HCT116 (cell line): Measurements from ENCODE around the gene SRGAP3. TPM values are rescaled to one million over a fixed set of nuclear protein-coding genes. Genes with fewer than 3 reads are reported as not detected.

Experiments
- ATAC-seq: fragments of 200-7000 bp; cut with Tn5 transposase; 2 replicates; pipeline ENCODE4 v1.9.1; 2020; ENCODE audit warnings: mild to moderate bottlenecking, moderate library complexity
- BruUV-seq: library from RNA; stranded (reverse); fragments of 400-500 nt; replicated peaks from 2 replicates; lab custom pipeline; 2021; lab: Mats Ljungman, UMichigan
- CTCF ChIA-PET: fragments of 300-600 bp; sonication (Branson Sonifier 250); formaldehyde crosslinking; loops from one replicate; lab custom pipeline; 2021; ENCODE audit warnings: antibody characterized with exemption; lab: Charles Lee
- POLR2A ChIA-PET: fragments of 300-600, 350-600 bp; sonication (Branson Sonifier 250); formaldehyde crosslinking; loops from one replicate; lab custom pipeline; 2021; ENCODE audit warnings: antibody characterized with exemption; lab: Charles Lee
- RAD21 ChIA-PET, 2 experiments: fragments of 300-600 bp; sonication (Branson Sonifier 250); formaldehyde crosslinking; loops; one replicate each; lab custom pipeline; 2023; ENCODE audit warnings: low total read pairs in 2 of 2; ENCODE audit not compliant: uncharacterized antibody in 2 of 2, unreplicated experiment in 2 of 2, low non-redundant PET in 1 of 2; lab: Charles Lee
- DNase-seq: peaks from one replicate; pipeline ENCODE4 v3.0.0-alpha.2; 2010; ENCODE audit warnings: low read depth, low spot score
- H2AFZ ChIP-seq: fragments of 200-600 bp; shearing (Covaris generic), sonication (generic); 2 replicates; pipeline ENCODE4 v1.6.1; 2017; ENCODE audit warnings: low read depth, mixed run types, mixed read lengths, antibody characterized with exemption, low read length; ENCODE audit not compliant: poor library complexity, severe bottlenecking
- H3K27ac ChIP-seq: 2 replicates; pipeline ENCODE4 v1.5.1; 2012; ENCODE audit warnings: low read depth, low read length
- H3K27me3 ChIP-seq: fragments of 200-600 bp; sonication (generic); 2 replicates; pipeline ENCODE4 v1.6.1; 2016; ENCODE audit warnings: mixed run types, low read length, mixed read lengths; ENCODE audit not compliant: insufficient read depth
- H3K36me3 ChIP-seq, 2 experiments: fragments of 200-500 bp in 1 of 2; fragments of 200-600 bp in 1 of 2; sonication (Bioruptor generic) in 1 of 2; sonication (generic) in 1 of 2; 2 replicates each; pipeline versions ENCODE4 v1.5.1 to v1.6.1; 2014 to 2016; ENCODE audit warnings: low read length in 2 of 2, inconsistent platforms in 1 of 2, mixed read lengths in 1 of 2, mixed run types in 1 of 2; ENCODE audit not compliant: insufficient read depth in 2 of 2, control insufficient read depth in 1 of 2
- H3K4me1 ChIP-seq, 2 experiments: fragments of 200-600 bp in 1 of 2; sonication (generic) in 1 of 2; 2 replicates each; pipeline versions ENCODE4 v1.5.1 to v1.6.1; 2012 to 2017; ENCODE audit warnings: low read length in 2 of 2, inconsistent platforms in 1 of 2, mild to moderate bottlenecking in 1 of 2, mixed read lengths in 1 of 2, mixed run types in 1 of 2, moderate library complexity in 1 of 2; ENCODE audit not compliant: insufficient read depth in 2 of 2, control insufficient read depth in 1 of 2
- H3K4me2 ChIP-seq: fragments of 200-600 bp; sonication (generic); 2 replicates; pipeline ENCODE4 v1.6.1; 2017; ENCODE audit warnings: mixed run types, low read length, mixed read lengths
- H3K4me3 ChIP-seq, 2 experiments: fragments of 200-600 bp in 1 of 2; sonication (generic) in 1 of 2; replicated peaks in 1 of 2; 2 replicates each; pipeline ENCODE4 v1.5.1; 2011 to 2016; ENCODE audit warnings: low read length in 2 of 2, control low read depth in 1 of 2, low read depth in 1 of 2, mild to moderate bottlenecking in 1 of 2, mixed read lengths in 1 of 2, mixed run types in 1 of 2
- H3K79me2 ChIP-seq: fragments of 200-600 bp; sonication (generic); 2 replicates; pipeline ENCODE4 v1.6.1; 2017; ENCODE audit warnings: mild to moderate bottlenecking, mixed run types, low read length, moderate library complexity, mixed read lengths; ENCODE audit not compliant: insufficient read depth
- H3K9ac ChIP-seq: fragments of 200-600 bp; sonication (generic); 2 replicates; pipeline ENCODE4 v1.6.1; 2016; ENCODE audit warnings: low read length, mixed read lengths
- H3K9me2 ChIP-seq: fragments of 200-600 bp; sonication (generic), shearing (Covaris generic); 2 replicates; pipeline ENCODE4 v1.6.1; 2017; ENCODE audit warnings: mixed run types, mild to moderate bottlenecking, moderate library complexity; ENCODE audit not compliant: insufficient read depth
- H3K9me3 ChIP-seq, 2 experiments: fragments of 200-500 bp in 1 of 2; fragments of 200-600 bp in 1 of 2; sonication (Bioruptor generic) in 1 of 2; sonication (generic) in 1 of 2; 2 replicates each; pipeline ENCODE4 v1.6.1; 2014 to 2017; ENCODE audit warnings: low read length in 2 of 2, mixed read lengths in 2 of 2, inconsistent platforms in 1 of 2, low read depth in 1 of 2, mild to moderate bottlenecking in 1 of 2, mixed run types in 1 of 2, moderate library complexity in 1 of 2; ENCODE audit not compliant: control insufficient read depth in 1 of 2, insufficient read depth in 1 of 2
- H4K20me1 ChIP-seq: fragments of 200-600 bp; sonication (generic), shearing (Covaris generic); 2 replicates; pipeline ENCODE4 v1.6.1; 2017; ENCODE audit warnings: mixed run types, mild to moderate bottlenecking, moderate library complexity; ENCODE audit not compliant: insufficient read depth
- CEBPB ChIP-seq: IDR thresholded peaks from 2 replicates; pipeline ENCODE4 v1.6.1; 2012; ENCODE audit warnings: low read depth
- EZH2phosphoT487 ChIP-seq: fragments of 200-600 bp; IDR thresholded peaks from 2 replicates; pipeline ENCODE4 v1.6.1; 2018; ENCODE audit warnings: antibody characterized with exemption, borderline replicate concordance
- intact Hi-C: fragments of 100-400 bp; cut with micrococcal nuclease; formaldehyde crosslinking; loops from 2 replicates; pipeline ENCODE4 v1.10.0; 2022
- total RNA-seq: library from RNA; stranded (reverse); gene quantifications from one replicate; pipeline ENCODE4 v1.2.1, GENCODE V29; 2021; ENCODE audit not compliant: unreplicated experiment
- TF ChIP-seq, protein P1 (sequence below): IDR thresholded peaks from 2 replicates; pipeline ENCODE4 v1.6.1; 2012; ENCODE audit warnings: low read depth
- TF ChIP-seq, protein P2 (sequence below): IDR thresholded peaks from 2 replicates; pipeline ENCODE4 v1.6.1; 2011; ENCODE audit warnings: mild to moderate bottlenecking, low read length, moderate library complexity; ENCODE audit not compliant: insufficient replicate concordance; ENCODE audit errors: extremely low read depth
- TF ChIP-seq, protein P3 (sequence below): IDR thresholded peaks from 2 replicates; pipeline ENCODE4 v1.6.1; 2012

The SRGAP3 gene
- total RNA-seq, 1 experiment from 2014 or later = 8.3 TPM

DNA sequence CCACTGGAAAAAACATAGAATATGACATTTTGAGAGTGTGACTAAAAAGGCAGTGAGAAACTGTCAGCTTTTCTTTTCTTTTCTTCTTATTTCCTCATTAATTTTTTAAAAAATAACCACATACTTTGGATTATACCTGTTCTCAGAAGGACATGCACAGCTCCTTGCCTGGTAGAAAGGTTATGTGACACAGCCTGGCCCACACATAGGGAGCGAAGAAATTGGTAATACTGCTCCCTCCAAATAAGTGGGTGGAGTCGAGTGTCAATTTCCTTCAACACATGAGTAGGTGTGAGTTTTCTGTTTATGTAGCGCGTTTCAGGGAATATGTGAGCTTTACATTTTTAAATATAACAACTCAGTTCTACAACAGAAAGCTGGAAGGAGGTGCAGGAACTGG lies 257.2 kb downstream of the SRGAP3 start (continued):
- TF ChIP-seq, protein P1, sequence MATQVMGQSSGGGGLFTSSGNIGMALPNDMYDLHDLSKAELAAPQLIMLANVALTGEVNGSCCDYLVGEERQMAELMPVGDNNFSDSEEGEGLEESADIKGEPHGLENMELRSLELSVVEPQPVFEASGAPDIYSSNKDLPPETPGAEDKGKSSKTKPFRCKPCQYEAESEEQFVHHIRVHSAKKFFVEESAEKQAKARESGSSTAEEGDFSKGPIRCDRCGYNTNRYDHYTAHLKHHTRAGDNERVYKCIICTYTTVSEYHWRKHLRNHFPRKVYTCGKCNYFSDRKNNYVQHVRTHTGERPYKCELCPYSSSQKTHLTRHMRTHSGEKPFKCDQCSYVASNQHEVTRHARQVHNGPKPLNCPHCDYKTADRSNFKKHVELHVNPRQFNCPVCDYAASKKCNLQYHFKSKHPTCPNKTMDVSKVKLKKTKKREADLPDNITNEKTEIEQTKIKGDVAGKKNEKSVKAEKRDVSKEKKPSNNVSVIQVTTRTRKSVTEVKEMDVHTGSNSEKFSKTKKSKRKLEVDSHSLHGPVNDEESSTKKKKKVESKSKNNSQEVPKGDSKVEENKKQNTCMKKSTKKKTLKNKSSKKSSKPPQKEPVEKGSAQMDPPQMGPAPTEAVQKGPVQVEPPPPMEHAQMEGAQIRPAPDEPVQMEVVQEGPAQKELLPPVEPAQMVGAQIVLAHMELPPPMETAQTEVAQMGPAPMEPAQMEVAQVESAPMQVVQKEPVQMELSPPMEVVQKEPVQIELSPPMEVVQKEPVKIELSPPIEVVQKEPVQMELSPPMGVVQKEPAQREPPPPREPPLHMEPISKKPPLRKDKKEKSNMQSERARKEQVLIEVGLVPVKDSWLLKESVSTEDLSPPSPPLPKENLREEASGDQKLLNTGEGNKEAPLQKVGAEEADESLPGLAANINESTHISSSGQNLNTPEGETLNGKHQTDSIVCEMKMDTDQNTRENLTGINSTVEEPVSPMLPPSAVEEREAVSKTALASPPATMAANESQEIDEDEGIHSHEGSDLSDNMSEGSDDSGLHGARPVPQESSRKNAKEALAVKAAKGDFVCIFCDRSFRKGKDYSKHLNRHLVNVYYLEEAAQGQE = no peak

DNA sequence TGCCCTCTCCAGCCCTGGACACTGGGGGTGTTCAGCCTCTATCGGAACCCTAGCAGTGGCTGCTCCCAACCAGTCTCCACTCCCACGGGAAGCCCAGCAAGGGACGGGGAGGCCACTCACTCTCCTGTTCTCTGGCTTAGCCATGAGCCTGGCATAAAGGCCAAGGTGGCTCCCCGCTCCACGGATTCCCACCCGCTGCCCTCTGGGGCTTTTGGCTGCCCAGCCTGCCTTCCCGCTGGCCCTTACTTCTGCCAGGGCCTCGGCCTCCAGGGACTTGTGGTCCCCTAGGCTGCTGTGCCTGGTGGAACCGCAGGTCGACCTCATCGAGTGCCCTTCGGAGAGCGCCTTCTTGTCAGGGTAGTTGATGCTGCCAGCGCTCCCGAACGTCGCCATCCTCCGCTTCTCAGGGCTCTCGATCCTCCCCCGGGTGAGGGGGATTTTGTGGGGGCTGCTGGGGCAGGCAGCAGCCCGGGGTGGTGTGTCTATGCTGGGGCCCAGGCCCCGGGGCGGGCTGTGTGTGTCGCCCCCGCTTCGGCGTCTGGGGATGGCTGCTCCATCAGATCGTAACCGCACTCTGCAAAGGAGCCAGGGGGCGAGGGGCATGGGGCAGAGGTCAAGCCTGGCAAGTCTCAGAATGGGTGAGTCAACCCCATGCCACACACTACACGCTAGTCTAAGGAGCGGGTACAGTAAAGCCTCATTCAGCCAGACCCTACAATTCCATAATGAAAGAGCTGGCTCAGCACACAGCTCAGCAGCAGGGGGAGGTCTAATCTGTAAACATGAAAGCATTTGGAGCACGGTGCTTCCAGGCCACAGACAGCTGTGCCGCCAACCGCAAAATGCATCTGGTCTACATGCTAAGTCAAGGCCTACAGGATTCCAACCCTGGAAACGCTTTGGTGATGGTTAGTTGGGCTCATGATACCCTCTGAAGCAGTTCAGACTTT lies 258.9 kb downstream of the SRGAP3 start:
- POLR2A ChIA-PET = no interaction called here
- Histone ChIP-seq H3K79me2 (no peaks in the 10 kb centered on the region), H3K9me2 (no peaks in the 10 kb centered on the region), H4K20me1 (no peaks in the 10 kb centered on the region), H3K4me3 (no peak overlapping the region), H3K27ac (no peak overlapping the region), H3K27me3 (no peaks in the 10 kb centered on the region), H3K9me3 (0 out of 4 replicates have a peak, but pooled peaks cover 0 to 3% of the 10 kb centered on the region in 2 experiments), H2AFZ (no peak overlapping the region), H3K9ac (no peak overlapping the region), H3K4me2 (no peak overlapping the region), H3K4me1 (no peaks in the 10 kb centered on the region), H3K36me3 (no peaks in the 10 kb centered on the region)
- CTCF ChIA-PET = no interaction called here
- no peak for DNase-seq
- TF ChIP-seq, protein P1 = no peak
- TF ChIP-seq EZH2phosphoT487 = no peak
- no peak for TF ChIP-seq CEBPB
- TF ChIP-seq, protein P2, sequence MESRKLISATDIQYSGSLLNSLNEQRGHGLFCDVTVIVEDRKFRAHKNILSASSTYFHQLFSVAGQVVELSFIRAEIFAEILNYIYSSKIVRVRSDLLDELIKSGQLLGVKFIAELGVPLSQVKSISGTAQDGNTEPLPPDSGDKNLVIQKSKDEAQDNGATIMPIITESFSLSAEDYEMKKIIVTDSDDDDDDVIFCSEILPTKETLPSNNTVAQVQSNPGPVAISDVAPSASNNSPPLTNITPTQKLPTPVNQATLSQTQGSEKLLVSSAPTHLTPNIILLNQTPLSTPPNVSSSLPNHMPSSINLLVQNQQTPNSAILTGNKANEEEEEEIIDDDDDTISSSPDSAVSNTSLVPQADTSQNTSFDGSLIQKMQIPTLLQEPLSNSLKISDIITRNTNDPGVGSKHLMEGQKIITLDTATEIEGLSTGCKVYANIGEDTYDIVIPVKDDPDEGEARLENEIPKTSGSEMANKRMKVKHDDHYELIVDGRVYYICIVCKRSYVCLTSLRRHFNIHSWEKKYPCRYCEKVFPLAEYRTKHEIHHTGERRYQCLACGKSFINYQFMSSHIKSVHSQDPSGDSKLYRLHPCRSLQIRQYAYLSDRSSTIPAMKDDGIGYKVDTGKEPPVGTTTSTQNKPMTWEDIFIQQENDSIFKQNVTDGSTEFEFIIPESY = no peak
- TF ChIP-seq, protein P3, sequence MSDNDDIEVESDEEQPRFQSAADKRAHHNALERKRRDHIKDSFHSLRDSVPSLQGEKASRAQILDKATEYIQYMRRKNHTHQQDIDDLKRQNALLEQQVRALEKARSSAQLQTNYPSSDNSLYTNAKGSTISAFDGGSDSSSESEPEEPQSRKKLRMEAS = no peak
- ATAC-seq = no peak
- intact Hi-C loops = no loop called here
- RAD21 ChIA-PET = no interaction called here
- no TSS peak for BruUV-seq
